ENCODE measurements around the gene ANKRD66.

Gene ANKRD66

GRCh38 chr6:46789434-46790354, 43.0 kb downstream of the ANKRD66 start:
- no peak for DNase-seq (ENCODE audit: low read depth, low spot score)

GRCh38 chr6:46790355-46790874, 43.7 kb downstream of the ANKRD66 start:
- no peak for DNase-seq (ENCODE audit: low read depth, low spot score)

- no peak for DNase-seq (ENCODE audit: low read depth, low spot score)
Observed at GRCh38 chr6:46792635-46793034, 45.9 kb downstream of the ANKRD66 start.

- no peak for DNase-seq (ENCODE audit: low read depth, low spot score)
Observed at GRCh38 chr6:46793138-46793537, 46.4 kb downstream of the ANKRD66 start, which contains the start of gene MEP1A. Gene MEP1A (plus strand): TSS chr6:46793389. CDS start chr6:46793399, 10 bp downstream.

GRCh38 chr6:46794068-46794467, 47.3 kb downstream of the ANKRD66 start:
- DNase-seq (ENCODE audit: low read depth, low spot score), result no peak

- no peak for DNase-seq (ENCODE audit: low read depth, low spot score)
Observed at GRCh38 chr6:46795816-46796215, 49.1 kb downstream of the ANKRD66 start.

- DNase-seq (ENCODE audit: low read depth, low spot score), result no peak
Observed at GRCh38 chr6:46796848-46797580, 50.3 kb downstream of the ANKRD66 start.

- no peak for DNase-seq (ENCODE audit: low read depth, low spot score)
Observed at GRCh38 chr6:46799657-46800056, 52.9 kb downstream of the ANKRD66 start.

- no peak for DNase-seq (ENCODE audit: low read depth, low spot score)
Observed at GRCh38 chr6:46808806-46809205, 62.1 kb downstream of the ANKRD66 start.

Data from activated naive CD8-positive, alpha-beta T cell treated with anti-CD3 and anti-CD28 coated beads, Interleukin-2, amount 50 U/mL, for 16 hours (primary cell).